HG02623 (cell line): ENCODE data around the gene TMEM235.

Source experiments
- ATAC-seq: cut with Tn5 transposase; IDR thresholded peaks from one replicate; pipeline ENCODE4 v1.9.1; 2021; ENCODE audit warnings: moderate library complexity; ENCODE audit not compliant: unreplicated experiment

Gene TMEM235

GRCh38 chr17:78230996-78231935 lies at the start of gene TMEM235:
TSS of gene TMEM235 (plus strand) at chr17:78231631. CDS start at chr17:78232024, 393 bp downstream.
- no peak for ATAC-seq

GRCh38 chr17:78182504-78182903 lies 48.9 kb upstream of the TMEM235 start:
- no peak for ATAC-seq

- ATAC-seq = no peak
Observed at GRCh38 chr17:78183916-78184315, 47.5 kb upstream of the TMEM235 start.

GRCh38 chr17:78184351-78184750 lies 47.1 kb upstream of the TMEM235 start:
- ATAC-seq = no peak

- no peak for ATAC-seq
Observed at GRCh38 chr17:78184868-78185267, 46.6 kb upstream of the TMEM235 start.

- no peak for ATAC-seq
Observed at GRCh38 chr17:78185981-78186691, 45.3 kb upstream of the TMEM235 start.

GRCh38 chr17:78186692-78187595 lies 44.5 kb upstream of the TMEM235 start, which contains the start of the genes AFMID and TK1:
TSS of gene AFMID (plus strand) at chr17:78187362. CDS start at chr17:78187371, 9 bp downstream.
TSS of gene TK1 (minus strand) at chr17:78187052. CDS start at chr17:78186994, 58 bp downstream.
- peak; percentile 85 for ATAC-seq

- no peak for ATAC-seq
Observed at GRCh38 chr17:78196716-78197115, 34.7 kb upstream of the TMEM235 start.

GRCh38 chr17:78197147-78197832 lies 34.1 kb upstream of the TMEM235 start:
- no peak for ATAC-seq

GRCh38 chr17:78200451-78200850 lies 31.0 kb upstream of the TMEM235 start:
- no peak for ATAC-seq

- ATAC-seq = no peak
Observed at GRCh38 chr17:78202666-78203065, 28.8 kb upstream of the TMEM235 start.

- no peak for ATAC-seq
Observed at GRCh38 chr17:78204387-78205123, 26.9 kb upstream of the TMEM235 start.

GRCh38 chr17:78205124-78205775 lies 26.2 kb upstream of the TMEM235 start:
- no peak for ATAC-seq

GRCh38 chr17:78206298-78206697 lies 25.1 kb upstream of the TMEM235 start:
- ATAC-seq = no peak

GRCh38 chr17:78208486-78208885 lies 22.9 kb upstream of the TMEM235 start:
- no peak for ATAC-seq

GRCh38 chr17:78210111-78210510 lies 21.3 kb upstream of the TMEM235 start:
- ATAC-seq = no peak

- no peak for ATAC-seq
Observed at GRCh38 chr17:78211032-78211431, 20.4 kb upstream of the TMEM235 start.

GRCh38 chr17:78214016-78214705 lies 17.3 kb upstream of the TMEM235 start, which contains the start of gene BIRC5:
TSS of gene BIRC5 (plus strand) at chr17:78214253. CDS start at chr17:78214317, 64 bp downstream.
- peak; percentile 74 for ATAC-seq
